GM21367 (cell line): ENCODE results near the gene DCTN2.
"Not testable (repeated sequence)": the region's sequence is repeated elsewhere in the genome, so short reads cannot be mapped to it uniquely, and the experiment has no call there.

Experiments
- ATAC-seq: cut with Tn5 transposase; IDR thresholded peaks from one replicate; pipeline ENCODE4 v1.9.1; 2021; ENCODE audit not compliant: unreplicated experiment

Gene DCTN2

DNA sequence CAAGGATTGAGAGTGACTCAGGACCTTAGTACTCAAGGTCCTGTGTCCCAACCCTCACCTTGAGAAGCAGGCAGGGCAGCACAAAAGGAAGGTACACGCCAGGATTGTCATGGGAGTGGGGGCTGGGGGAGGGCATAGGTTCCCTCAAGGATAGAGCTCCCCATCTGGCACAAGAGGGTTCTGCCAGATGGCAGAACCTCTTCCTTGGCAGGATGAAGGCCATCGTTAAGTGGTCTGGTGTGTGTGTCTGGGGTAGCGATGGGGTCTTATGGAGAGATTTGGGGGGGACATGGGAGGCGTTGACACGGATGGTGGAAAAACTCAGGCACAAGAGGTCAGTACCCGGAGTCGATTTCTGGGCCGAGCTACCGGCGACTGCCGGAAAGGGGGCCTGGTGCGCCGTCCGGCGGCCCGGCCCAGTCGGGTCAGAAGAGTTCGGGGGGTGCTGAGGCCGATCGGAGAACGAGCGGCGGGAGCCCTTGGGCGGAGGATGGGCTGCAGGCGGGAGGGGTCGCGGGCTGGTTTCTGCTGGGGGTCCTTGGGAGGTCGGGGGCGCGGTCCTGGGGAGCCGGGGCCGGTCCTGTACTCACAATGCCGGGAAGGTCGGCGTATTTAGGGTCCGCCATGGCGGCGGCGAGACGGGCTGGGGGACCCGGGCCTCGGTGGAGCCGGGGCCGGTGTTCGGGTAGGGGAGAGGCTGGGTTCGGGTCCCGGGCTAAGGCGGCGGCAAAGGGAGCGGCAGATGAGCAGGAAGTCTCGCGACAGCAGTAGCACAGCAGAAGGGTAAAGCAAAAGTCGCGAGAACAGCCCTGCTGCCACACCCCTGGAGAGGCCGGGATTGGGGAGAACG, at the start of gene DCTN2:
DCTN2 (minus strand) TSS at position 755 of the 850 bp plus-strand sequence; CDS start at position 626, 129 bp downstream.
- peak; percentile 95 for ATAC-seq

DNA sequence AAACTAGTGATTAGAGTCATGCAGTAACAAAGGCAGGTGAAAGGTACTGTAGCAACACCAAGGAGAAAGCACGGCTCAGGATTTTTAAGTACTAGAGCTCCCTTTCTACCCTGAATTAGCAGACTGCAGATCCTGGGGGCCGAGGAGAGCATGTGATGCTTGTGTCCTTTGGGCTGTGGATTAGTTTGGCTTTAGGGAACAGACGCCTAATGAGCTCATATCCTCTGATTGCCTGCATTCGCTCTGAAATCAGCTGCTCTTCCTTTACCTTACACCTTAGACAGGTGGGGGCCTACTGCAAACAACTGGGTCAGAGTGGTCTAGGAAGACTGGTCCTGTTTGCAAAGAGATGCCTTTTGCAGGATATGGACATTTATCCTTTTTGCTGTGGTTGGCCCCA, 46.2 kb upstream of the DCTN2 start:
- no peak for ATAC-seq

DNA sequence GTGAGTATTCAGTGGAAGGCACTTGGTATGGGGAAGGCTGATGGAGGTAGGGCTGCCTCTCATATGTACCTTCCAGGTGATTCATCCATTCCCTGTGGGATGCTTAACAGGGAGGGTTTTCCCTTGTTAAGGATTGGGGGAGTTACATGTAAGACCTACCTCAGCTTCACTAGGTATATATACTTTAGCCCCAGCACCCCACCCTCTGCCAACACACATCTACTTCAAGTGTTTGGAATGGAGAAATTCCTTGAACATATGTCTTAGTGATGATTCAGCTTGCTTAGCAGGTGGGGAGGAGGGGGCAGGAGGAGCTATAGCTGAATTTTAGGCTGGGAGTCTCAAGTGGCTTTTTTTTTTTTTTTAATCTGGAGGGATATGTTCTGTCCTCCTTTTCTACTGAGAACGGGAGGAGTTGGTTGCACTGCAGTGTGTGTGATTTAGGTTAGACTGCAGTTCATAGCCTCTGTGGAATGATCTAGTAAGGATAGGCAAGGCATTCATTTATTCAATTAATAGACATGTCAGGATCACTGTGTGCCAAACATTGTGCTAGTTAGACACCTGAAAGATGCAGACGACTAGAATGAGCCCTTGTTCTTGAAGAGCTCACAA, 45.7 kb upstream of the DCTN2 start:
- ATAC-seq: no peak

DNA sequence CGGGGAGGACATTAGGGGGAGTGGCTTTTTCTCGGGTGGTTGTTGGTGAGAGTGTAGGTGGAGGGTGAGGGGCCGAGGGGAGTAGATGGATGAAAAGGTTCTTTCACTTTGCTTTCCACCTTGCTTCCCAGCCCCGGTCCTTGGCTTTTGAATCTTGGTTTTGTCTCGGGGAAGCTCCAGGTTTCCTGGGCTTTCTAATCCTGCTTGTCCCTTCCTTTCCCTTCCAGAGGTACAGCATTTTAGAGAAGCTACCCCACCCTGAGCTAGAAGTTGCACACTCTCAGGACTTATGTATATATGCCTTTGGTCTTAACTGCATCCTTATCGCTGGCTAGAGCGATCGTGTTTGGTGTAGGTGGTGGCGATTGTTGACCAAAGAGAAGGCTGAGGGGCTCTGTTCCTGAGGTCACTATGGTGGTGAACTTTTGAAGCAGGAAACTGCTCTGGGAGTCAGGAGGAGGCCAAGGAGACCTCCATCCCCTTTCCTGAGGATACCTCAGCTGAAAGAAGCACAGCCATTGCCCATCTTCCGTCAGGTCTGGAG, 44.9 kb upstream of the DCTN2 start:
- ATAC-seq: no peak

- ATAC-seq: peak; percentile 87
Measured at GRCh38 chr12:57590864-57591781, 44.1 kb upstream of the DCTN2 start, which contains the start of gene PIP4K2C. Gene PIP4K2C (plus strand): TSS chr12:57591192. CDS start chr12:57591290, 98 bp downstream.

DNA sequence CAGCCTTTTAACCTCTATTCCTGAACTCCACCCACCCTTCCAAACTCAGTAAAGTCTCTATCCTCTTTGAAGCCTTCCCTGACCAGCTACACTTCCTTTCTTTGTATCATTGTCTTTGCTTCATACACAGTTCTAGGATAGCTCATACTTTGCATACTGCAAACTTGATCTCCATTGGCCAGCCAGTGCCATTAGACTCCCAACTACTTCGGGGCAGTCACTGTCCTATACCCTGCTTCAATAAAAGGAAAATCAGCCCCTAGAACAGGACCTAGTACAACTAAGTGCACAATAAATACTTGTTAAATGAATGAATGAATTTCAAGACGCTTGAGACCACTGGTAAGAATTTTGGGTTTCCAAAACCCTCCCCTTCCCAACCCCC, 43.5 kb upstream of the DCTN2 start:
- no peak for ATAC-seq

GRCh38 chr12:57588951-57589610, 42.1 kb upstream of the DCTN2 start:
- not testable (repeated sequence) for ATAC-seq

DNA sequence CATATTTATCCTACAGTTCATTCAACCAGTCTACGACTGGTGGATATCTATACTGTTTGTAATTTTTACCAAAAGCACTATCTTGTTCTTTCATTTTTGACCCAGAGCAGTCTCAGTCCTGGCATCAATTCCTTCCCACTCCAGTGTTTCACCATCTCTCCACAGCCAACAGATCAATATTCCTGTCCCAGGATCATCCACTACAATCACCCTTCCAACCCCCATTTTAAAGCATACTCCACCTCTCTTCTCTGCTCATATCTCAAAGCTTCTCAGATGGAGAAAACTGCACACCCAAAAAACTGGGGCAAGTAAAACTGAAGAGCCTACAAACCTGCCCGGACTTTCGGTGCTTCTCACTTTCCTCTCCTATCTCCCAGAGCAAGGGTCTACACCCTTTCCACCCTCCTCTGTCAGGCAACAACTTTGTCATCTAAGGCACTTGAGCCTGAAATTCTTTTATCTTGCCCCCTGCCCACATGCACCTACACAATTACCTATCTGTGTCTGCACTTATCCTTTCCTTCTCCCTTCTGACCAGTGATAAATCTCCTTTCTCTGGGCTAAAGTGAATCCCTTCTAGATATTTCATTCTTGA, 39.9 kb upstream of the DCTN2 start:
- ATAC-seq: no peak

DNA sequence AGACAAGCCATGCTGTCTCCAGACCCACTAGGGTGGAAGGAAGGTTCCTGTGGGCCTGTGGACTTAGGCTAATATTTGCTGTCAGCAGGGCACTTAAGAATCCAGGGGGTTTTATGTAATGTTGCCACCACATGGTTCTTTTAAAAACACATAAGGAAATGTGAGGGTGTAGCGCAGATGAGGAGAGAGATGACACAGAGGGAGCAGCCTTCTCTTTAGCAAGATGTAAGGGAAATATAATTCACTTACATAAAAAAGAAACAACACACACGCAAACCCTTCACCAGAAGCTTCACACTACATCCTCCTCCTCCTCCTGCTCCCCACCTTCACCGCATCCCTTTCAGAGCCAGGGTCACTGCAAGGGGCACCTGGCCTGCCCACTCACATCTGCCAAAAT, 39.1 kb upstream of the DCTN2 start:
- no peak for ATAC-seq

- ATAC-seq: no peak
Measured at GRCh38 chr12:57585156-57585555, 38.2 kb upstream of the DCTN2 start.

GRCh38 chr12:57584690-57585089, 37.7 kb upstream of the DCTN2 start:
- ATAC-seq: no peak

DNA sequence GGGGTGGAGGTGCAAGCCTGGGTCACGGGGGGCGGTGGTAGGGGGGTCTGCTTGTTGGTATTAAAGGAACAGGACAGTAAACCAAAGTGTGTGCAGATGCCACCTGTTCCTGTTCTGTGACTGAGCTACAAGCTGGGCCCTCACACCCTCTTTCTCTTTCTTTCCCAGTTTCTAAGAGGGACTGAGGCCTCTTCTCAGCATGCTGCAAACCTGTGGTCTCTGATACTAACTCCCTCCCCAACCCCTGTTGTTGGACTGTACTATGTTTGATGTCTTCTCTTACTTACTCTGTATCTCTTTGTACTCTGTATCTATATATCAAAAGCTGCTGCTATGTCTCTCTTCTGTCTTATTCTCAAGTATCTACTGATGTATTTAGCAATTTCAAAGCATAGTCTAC, 37.1 kb upstream of the DCTN2 start:
- no peak for ATAC-seq

DNA sequence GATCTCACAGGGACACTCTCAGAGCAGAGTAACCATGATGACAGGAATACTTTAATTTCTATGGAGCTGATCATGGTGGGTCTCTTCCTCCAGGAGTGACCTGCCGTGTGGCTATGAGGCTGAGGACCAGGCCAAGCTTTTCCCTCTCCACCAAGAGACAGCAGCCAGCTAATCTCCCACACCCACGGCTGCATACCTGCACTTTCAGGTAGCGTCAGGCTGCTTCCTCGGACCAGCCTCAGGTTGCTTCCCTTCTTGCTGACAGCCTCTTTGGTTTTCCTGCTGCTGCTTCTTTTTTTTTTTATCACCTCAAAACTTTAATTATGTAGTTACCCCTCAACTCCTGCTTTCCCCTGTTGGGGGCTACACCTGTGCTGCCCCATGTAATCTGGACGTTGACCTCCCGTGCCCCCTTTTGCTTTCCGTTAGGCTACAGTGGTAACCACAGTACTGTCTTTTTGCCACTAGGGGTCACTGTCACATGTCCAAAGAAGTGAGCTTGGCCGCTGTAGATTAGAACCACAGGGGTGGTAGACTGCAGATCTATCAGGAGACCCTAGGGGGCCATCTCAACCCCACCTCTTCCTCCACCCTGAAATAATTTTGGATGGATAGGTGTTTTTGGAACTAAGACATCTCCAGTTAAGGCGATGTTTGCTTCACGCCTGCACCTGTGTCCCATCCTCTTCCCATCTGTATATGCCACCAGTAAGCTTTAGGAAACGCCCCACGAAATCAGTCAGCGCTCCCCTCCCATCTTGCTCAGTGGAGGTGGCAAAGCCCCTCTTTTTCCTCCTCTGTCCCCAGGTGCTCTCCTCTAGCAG, 36.2 kb upstream of the DCTN2 start:
- ATAC-seq: peak; percentile 92

- ATAC-seq: no peak
Measured at GRCh38 chr12:57582440-57582839, 35.4 kb upstream of the DCTN2 start.

DNA sequence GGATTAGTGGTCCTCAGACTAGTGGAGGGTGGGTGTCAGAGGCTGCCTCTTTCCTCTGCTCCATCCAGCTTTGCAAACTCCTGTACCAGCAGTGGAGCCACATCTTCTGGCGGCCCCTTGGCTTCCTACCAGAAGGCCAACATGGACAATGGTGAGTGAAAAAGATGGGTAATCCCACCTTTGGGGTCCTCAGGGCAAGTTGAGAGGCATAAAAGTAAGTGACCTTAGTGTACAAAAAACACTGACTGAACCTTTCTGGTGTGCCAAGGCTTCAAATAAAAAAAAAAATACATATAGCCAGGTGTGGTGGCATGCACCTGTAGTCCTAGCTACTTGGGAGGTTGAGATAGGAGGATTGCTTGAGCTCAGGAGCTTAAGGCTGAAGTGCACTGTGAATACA, 34.8 kb upstream of the DCTN2 start:
- no peak for ATAC-seq

DNA sequence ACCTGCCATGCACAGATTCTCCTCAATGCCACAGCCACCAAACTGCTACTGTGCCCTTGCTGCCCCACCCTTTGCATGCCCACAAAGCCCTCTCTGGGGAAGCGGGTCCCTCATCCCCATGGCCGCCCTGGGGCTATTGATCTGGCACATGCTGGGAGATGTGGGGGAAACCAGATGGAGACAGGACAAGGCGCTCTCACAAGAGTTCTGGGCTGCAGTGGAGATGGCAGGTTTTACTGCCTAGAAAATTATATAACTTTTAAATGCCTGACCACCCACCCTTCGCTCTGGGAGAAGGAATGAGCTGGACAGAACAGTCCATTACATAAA, 33.4 kb upstream of the DCTN2 start:
- ATAC-seq: no peak

DNA sequence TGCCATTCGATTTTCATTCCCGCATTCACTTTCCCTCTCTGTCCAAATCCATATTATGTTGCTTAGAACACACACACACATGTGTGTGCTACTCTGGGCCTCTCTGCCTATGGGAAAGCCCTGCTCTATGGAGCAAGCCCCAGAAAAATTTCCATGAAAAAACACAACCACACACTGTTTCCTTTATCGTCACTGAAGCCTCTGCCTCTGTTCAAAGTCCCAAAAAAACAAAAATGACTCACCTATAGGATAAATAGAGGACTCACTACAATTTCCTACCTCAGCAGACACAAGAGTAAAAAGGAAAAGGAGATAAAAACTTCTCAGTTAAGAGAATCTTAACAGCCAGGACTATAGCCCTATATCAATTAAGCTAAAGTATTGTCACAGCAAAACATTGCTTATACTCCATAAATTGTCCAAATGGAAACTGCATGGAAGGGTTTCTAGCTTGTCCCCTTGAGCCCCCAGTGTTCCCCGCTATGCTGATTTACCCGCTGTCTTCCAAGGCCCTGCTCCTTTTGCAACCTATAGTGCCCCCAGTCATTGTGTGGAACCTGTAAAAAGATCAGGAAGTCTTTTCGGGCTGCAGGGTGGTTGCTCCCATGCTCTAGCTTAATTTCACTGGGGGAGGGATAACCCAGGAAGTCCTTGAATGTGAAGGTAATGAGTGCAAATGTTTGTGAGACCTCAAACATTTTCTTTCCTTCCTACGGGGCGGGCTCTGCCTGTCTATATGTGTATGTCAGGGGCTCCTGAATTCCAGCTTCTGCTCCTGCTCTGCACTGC, 32.9 kb upstream of the DCTN2 start:
- no peak for ATAC-seq

DNA sequence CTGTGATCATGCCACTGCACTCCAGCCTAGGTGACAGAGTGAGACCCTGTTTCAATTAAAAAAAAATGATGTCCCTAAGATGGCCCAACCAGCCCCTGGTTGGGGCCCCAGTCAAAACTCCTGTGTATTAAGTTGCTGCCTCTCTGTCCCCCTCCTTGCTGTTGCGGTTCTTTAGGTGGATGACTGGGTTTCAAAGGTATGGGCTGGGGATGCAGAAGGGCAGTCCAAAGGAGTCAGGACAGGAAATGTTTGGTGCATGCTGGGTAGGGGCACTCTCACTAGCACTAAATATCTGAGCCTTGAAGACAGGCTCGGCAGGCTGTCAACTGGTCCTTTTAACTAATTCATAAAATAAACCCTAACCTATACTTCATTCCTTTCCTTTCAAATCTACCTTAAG, 32.0 kb upstream of the DCTN2 start:
- no peak for ATAC-seq
